WTC11 (cell line): Measurements from ENCODE around the gene HDLBP.

Experiments
- ATF2 ChIP-seq: sonication (generic); formaldehyde crosslinking; IDR thresholded peaks from 2 replicates; pipeline ENCODE4 v1.8.1; 2022; ENCODE audit warnings: low read depth, missing genetic modification reagents, borderline replicate concordance
- CTCF ChIP-seq: fragments of 200-600 bp; IDR thresholded peaks from 2 replicates; pipeline ENCODE4 v1.8.0; 2022; ENCODE audit warnings: antibody characterized with exemption
- EMX1 ChIP-seq: fragments of 250-450 bp; sonication (Bioruptor Pico); IDR thresholded peaks from 2 replicates; pipeline ENCODE4 v1.8.0; 2021; ENCODE audit warnings: mild to moderate bottlenecking
- ESRRA ChIP-seq: sonication (generic); formaldehyde crosslinking; IDR thresholded peaks from 2 replicates; pipeline ENCODE4 v1.8.1; 2022; ENCODE audit warnings: mild to moderate bottlenecking, missing genetic modification reagents, borderline replicate concordance
- GRHL2 ChIP-seq: fragments of 250-450 bp; sonication (Bioruptor Pico); IDR thresholded peaks from 2 replicates; pipeline ENCODE4 v1.8.0; 2022; ENCODE audit warnings: mild to moderate bottlenecking, moderate library complexity; ENCODE audit not compliant: insufficient replicate concordance, severe bottlenecking
- NR2C2 ChIP-seq: sonication (generic); formaldehyde crosslinking; IDR thresholded peaks from 2 replicates; pipeline ENCODE4 v1.8.0; 2022; ENCODE audit warnings: mild to moderate bottlenecking, missing genetic modification reagents
- USF1 ChIP-seq: sonication (generic); formaldehyde crosslinking; IDR thresholded peaks from 2 replicates; pipeline ENCODE4 v1.8.0; 2022; ENCODE audit warnings: mild to moderate bottlenecking, missing genetic modification reagents
- ZNF263 ChIP-seq: sonication (generic); formaldehyde crosslinking; IDR thresholded peaks from 2 replicates; pipeline ENCODE4 v1.8.1; 2022; ENCODE audit warnings: low read depth, mild to moderate bottlenecking, moderate library complexity, missing genetic modification reagents

GRCh38 chr2:241190291-241190981 is 125.0 kb downstream of the HDLBP start:
- TF ChIP-seq ATF2 (CRISPR knock-in tag): no peak
- TF ChIP-seq CTCF: no peak
- TF ChIP-seq ZNF263 (CRISPR knock-in tag): no peak
- no peak for TF ChIP-seq ESRRA (CRISPR knock-in tag)
- TF ChIP-seq USF1 (CRISPR knock-in tag): no peak
- TF ChIP-seq NR2C2 (CRISPR knock-in tag): no peak
- no peak for TF ChIP-seq GRHL2 (CRISPR knock-in tag)
- no peak for TF ChIP-seq EMX1 (CRISPR knock-in tag)
